Measurements from ENCODE around the gene MSX2.
"Not testable (repeated sequence)": the region's sequence is repeated elsewhere in the genome, so short reads cannot be mapped to it uniquely, and the experiment has no call there.

MSX2 gene

GRCh38 chr5:174733836-174734235 lies 9.5 kb downstream of the MSX2 start:
- DNase-seq = no peak

GRCh38 chr5:174734571-174735497 lies 10.5 kb downstream of the MSX2 start:
- no peak for DNase-seq

GRCh38 chr5:174735498-174736330 lies 11.3 kb downstream of the MSX2 start:
- no peak for DNase-seq

GRCh38 chr5:174736331-174736721 lies 11.9 kb downstream of the MSX2 start:
- no peak for DNase-seq

GRCh38 chr5:174736777-174737176 lies 12.4 kb downstream of the MSX2 start:
- DNase-seq = no peak

GRCh38 chr5:174737330-174737729 lies 12.9 kb downstream of the MSX2 start:
- DNase-seq = no peak

GRCh38 chr5:174741352-174741751 lies 17.0 kb downstream of the MSX2 start:
- DNase-seq = no peak

- no peak for DNase-seq
These were observed 20.5 kb downstream of the MSX2 start for GRCh38 chr5:174744896-174745295.

- no peak for DNase-seq
These were observed 21.3 kb downstream of the MSX2 start for GRCh38 chr5:174745590-174746103.

GRCh38 chr5:174750711-174751110 lies 26.3 kb downstream of the MSX2 start:
- DNase-seq = no peak

- no peak for DNase-seq
These were observed 27.0 kb downstream of the MSX2 start for GRCh38 chr5:174751154-174752000.

- DNase-seq = no peak
These were observed 27.7 kb downstream of the MSX2 start for GRCh38 chr5:174752121-174752520.

- no peak for DNase-seq
These were observed 30.7 kb downstream of the MSX2 start for GRCh38 chr5:174755106-174755505.

GRCh38 chr5:174759091-174759490 lies 34.7 kb downstream of the MSX2 start:
- DNase-seq = no peak

- no peak for DNase-seq
These were observed 36.3 kb downstream of the MSX2 start for GRCh38 chr5:174760721-174761120.

- DNase-seq = not testable (repeated sequence)
These were observed 37.0 kb downstream of the MSX2 start for GRCh38 chr5:174761341-174761740.

GRCh38 chr5:174764309-174764708 lies 39.9 kb downstream of the MSX2 start:
- DNase-seq = no peak

GRCh38 chr5:174765540-174765939 lies 41.2 kb downstream of the MSX2 start:
- DNase-seq = no peak

GRCh38 chr5:174767670-174768069 lies 43.3 kb downstream of the MSX2 start:
- no peak for DNase-seq

GRCh38 chr5:174769005-174769404 lies 44.6 kb downstream of the MSX2 start:
- no peak for DNase-seq

GRCh38 chr5:174773371-174773770 lies 49.0 kb downstream of the MSX2 start:
- no peak for DNase-seq

- DNase-seq = no peak
These were observed 50.7 kb downstream of the MSX2 start for GRCh38 chr5:174775081-174775480.
